Measurements from ENCODE around the gene GFPT2.
A peak's percentile ranks its signal among the peaks of the same experiment; 100 is the strongest.

GFPT2 gene

DNA sequence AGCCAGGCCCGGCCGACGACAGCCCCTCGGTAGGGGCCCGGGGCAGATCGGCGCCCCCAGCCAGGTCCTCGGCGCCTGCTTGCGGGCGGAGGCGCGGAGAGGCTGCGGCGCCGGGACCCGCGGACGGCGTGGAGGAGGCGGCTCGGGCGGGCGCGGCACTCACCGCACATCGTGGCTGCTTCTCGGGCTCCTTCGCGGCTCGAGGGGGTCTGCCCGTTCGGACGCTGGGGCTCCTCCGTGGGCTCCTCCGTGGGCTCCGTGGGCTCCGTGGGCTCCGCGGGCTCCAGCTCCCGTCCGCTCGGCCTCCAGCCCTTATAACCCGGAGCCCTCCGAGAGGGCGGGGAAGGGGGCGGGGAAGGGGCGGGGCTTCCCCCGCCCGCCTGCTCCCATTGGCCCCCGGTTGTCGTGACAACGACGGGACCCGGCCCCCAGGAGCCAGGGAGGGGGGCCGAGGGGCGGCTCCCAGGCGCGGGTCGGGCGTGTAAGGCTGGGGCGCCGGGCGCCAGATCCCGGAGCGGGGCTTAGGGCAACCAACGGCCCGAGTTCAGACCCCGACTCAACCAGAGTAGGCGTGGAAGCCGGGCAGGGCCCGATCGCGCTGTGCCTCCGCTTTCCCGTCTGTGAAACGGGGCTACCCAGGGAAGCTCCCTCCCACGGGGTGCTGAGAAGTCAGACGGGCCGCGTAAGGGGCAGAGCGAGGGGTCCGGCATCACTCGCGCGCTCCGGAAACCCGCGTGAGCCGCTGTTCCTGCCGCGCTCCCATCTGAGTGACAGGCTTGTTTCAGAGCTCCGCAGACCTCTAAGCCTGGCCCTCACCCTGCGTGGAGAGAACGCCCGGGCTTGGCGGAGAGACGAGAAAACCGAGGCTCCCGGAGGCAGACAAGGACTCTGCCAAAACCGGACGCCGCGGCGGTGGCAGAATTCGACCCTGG lies at the start of gene GFPT2:
GFPT2 (minus strand) TSS at position 289 of the 932 bp plus-strand sequence; CDS start at position 170, 119 bp downstream.
- peak; percentile 11 for DNase-seq

DNA sequence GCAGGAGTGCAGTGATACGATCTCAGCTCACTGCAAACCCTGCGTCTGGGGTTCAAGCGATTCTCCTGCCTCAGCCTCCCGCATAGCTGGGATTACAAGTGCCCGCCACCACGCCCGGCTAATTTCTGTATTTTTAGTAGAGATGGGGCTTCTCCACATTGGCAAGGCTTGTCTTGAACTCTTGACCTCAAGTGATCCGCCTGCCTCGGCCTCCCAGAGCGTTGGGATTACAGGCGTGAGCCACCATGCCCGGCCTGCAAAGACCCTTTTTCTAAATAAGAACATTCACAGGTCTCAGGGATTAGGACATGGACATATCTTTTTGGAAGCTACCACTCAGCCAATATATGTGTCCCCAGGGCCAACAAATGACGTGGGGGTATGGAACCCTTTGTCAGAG lies 49.6 kb upstream of the GFPT2 start:
- DNase-seq = no peak

DNA sequence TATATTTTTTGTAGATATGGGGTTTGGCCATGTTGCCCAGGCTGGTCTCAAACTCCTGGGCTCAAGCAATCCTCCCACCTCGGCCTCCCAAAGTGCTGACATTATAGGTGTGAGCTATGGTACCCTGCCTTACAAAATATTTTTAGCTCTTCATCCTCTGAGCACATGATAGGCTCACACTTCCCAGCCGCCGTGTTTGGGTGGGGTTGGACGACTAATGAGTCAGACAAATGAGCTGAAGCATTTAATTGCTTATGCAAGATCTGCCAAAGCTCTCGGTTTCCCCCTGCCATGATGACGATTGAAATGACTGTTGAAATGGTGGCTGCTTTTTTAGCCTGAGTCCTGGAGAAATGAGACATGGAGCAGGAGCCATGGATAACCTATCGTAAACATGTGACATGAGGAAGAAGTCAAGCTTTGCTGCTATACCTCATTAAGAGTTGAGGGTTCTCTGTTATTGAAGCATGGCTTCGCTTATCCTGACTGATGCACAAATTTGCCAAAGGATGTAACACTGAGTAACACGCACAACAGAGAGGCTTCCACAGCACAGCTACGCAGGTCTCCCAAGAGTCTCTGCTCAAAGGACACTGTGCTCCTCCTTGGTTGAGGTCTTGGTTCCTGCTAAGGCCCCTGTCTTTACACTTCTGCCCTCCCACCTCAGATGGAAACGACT lies 48.2 kb upstream of the GFPT2 start:
- no peak for DNase-seq

DNA sequence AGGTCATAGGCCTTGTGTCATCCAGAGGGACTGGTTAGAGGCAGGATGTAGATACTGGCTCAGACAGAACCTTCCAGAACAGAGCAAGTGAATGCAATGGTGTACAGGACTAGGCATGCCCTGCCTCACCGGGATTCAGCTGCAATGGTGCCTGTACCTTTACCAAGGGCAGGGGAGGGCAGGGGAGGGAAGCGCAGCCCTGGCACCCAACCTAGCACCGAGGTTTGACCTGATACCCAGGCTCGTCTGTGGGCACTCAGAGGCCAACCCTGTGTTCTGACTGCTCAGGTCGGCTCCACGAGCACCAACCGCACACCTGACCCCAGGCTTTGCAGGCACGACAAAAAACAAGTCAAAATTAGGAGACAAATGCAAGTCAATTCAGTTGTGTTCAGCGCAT lies 47.3 kb upstream of the GFPT2 start:
- no peak for DNase-seq

DNA sequence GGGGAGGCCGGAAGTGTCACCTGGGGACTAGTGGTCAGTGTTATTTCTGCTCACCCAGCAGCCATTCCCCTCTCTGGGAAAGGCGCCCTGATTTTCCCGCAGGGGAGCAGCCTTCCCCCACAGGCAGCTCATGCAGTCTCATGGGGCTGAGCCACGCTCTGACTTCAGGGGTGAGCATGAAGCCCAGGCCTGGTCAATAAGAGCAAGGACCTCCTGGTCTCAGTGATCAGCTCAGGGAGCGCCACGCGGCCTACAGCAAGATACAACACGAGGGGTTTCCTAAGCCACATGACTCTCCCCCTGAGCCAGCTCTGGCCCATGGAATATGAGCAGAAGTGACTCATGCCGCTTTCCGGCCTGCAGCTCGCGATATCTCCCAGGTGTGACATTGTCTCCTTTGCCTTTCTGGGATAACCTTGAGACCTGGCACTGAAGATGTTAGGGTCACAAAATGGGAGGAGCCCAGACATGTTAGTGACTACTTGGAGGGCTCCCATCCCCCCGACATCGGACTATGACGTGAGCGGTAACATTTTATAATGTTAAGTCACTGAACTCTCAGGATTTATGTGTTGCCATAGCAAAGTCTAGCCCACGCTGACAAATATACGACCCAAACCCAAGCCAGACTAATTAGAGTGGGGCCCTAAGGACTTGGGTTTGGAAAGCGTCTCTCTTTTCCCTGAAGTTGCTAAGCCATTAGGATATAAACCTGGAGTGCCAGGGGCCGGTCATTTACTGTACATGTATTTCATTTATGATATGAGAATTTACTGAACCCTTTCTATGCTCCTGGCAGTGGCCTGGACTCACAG lies 46.5 kb upstream of the GFPT2 start:
- no peak for DNase-seq

DNA sequence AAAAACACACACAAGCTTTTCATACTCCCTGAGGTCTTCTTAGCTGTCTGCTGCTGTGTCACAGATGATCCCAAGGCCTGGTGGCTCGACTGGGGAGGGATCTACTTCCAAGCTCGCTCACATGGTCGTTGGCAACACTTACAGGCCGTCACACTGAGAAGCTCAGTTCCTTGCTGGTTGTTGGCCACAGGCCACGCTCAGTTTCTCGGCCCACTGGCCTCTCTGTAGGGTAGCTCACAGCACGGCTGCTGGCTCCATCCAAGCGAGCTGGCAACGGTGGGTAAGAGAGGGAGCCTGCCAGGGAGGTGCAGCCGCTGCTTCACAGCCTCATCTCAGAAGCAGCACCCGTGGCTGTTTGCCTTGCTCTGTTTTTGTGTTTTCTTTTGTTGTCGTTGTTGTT lies 43.8 kb upstream of the GFPT2 start:
- no peak for DNase-seq

DNA sequence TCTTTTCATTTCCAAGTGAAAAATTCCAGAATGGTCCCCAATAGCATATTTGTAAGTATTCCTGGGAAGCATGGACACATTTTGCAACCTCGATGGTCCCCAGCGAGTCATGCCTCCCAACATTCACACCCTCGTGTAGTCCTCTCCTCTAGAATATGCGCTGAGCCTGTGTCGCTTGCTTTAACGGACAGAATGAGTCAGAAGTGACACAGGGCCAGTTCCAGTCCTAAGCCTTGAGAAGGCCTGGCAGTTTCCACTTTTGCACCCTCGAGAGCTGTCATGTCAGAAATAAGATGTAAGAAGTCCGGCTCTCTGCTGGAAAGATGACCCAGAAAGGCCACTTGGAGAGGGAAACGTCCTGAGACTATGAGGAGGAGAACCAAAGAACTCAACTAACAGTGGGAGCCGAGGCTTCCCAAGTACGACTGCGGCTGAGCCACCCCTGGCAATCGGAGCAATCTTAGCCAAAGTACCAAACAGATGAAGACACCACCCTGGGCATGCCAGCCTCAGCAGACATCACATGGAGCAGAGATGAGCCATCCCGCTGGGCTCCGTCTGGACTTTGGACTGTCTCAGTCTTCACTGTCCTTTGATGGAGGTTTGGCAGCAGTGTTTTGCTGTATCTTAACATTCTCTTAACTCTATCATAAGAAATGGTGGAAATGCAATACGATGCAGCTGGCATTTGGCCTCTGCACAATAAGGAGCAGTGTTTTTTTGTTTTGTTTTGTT lies 42.6 kb upstream of the GFPT2 start:
- no peak for DNase-seq

DNA sequence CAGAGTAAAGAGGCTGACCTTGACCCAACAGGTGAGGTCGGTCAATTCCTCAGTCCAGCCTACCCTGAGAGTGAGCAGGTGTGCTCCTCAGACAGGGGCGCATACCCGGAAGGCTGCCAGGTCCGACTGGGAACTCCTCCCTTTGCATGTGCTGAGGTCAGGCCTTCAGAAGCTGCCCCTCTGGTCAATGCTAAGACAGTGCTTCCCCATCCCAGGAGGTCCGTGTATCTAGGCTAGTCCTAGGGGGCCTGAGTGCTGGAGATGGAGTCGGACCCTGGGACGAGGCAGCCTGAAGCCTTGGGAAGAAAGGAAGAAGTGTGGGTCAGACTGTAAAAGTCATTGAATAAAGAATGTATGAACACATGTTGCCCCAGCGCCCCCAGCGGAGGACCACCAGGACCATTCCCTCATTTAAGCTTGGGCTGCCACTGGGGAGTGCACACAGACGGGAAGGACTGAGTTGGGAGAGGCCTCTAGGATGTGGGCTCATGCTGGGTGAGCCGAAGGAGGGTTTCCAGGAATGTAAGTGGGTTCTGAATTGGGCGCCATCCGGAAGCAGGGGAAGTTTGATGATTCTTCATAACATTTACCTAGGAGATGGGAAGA lies 41.0 kb upstream of the GFPT2 start:
- DNase-seq = no peak

DNA sequence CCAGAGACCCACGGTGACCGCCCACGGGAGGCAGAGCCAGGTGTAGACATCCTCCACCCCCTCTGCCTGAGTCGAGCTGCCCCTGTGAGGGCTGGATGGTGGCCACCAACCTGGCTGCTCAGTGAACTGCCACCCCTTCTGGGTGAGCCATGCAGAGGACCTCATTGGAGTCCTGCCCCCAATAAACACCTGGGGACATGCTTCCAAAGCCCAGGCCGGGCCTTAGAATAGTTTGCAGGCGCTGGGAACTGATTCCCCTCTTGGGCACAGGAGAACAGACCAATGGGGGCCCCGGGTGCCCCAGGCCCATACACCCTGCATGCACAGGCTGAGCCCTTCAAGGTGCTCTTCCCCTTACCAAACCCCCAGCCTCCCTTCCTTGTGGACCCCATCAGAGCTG lies 38.1 kb upstream of the GFPT2 start:
- DNase-seq = no peak

DNA sequence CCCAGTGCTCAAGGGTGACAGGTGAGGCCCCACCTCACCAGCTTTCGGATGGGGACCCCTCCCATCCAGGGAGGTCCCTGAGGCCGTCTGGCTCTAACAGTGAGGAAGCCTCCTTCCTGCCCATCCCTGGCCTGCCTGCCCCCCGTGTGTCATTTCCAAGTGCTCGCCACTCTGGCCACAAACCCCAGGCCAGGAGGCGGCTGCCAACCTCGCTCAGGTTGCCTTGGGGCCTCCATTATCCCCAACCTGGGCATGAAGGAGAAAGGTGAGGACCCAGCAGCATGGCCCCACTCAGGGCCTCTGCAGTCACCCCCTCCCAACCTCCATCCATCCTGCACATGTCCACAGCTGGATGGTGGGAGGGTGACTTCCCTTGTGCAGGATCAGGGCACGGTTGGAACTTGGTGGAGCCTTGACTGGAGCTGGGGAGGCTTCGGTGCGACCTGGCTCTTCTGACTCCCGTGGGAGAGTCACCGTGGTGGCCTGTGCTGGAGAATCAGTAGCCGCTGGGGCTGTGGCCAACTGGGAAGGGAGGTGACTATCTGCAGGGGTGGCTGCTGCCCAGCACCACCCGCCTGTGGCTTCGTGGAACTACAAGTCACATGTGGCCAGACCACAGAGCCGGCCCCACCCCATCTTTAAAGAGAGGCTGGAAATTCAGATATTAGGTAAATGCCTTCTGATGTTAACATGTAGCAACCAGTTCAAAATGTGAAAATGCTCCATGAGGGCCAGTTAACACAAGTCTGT lies 37.5 kb upstream of the GFPT2 start:
- DNase-seq = peak; percentile 46

DNA sequence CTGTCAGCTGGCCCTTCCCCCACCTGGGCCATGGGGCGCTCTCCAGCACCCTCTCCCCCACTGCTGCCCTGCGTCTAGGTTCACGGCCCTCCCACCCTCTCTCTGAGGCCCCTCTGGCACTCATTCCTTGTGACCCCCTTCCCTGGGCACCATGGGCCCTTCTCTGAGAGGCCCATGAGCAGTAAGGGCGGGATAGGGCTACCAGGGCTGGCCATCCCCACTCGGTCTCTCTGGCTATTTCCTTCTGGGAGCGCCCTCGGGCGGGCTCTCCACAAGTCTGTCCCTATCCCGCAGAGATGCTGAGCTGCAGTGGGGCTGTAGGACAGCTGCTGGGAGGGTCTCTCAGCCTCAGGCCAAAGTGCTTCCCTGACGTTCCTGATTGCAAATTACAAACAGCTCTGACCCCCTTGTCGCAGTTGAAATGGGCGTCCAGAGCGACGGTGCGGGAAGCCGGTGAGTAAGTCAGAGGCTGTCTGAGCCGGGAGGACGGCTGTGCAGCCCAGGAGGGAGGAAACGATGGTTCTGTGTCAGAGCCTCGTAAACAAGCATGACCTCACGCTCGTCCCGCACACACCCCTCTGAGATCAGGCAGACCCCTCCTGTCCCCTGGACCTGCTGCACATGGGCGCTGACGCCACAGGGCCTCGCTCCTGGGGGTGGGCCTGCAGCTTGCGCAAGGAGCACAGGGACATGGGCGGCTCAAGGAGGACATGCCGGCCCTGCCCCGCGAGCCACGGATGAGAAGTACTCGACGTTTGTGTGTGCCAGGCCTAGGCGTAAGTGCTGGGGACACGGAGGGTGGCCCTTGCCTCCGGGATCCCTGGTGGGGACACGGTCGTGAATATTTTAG lies 36.3 kb upstream of the GFPT2 start:
- DNase-seq = no peak

DNA sequence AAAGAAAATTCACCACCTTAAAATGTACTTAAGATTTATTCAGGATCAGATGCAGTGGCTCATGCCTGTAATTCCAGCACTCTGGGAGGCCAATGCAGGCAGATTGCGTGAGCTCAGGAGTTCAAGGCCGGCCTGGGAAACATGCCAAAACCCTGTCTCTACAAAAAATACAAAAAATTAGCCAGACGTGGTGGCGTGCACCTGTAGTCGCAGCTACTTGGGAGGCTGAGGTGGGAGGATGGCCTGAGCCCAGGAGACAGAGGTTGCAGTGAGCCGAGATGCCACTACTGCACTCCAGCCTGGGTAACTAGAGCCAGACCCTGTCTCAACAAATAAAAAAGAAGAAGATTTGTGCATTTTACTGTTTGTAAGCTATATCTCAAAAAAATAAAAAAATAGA lies 34.7 kb upstream of the GFPT2 start:
- DNase-seq = no peak

DNA sequence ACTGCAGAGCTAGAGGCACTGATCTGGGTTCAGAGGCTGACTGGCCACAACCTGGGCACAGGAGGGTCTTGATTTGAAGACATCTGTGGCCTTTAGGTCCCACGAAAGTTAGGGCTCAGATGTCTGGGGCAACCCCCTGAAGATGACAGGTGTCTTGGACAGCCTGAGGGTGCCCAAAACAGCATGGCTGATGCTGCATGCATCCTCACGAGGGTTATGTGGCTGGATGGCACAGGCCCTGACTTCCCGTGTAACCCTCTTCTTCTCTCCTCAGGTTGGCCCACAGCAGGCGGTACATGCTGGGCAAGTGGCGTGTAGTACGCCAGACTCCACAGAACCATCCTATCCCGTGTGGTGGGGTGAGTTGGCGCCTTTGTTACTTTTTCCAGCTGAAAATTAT lies 29.8 kb upstream of the GFPT2 start:
- no peak for DNase-seq

DNA sequence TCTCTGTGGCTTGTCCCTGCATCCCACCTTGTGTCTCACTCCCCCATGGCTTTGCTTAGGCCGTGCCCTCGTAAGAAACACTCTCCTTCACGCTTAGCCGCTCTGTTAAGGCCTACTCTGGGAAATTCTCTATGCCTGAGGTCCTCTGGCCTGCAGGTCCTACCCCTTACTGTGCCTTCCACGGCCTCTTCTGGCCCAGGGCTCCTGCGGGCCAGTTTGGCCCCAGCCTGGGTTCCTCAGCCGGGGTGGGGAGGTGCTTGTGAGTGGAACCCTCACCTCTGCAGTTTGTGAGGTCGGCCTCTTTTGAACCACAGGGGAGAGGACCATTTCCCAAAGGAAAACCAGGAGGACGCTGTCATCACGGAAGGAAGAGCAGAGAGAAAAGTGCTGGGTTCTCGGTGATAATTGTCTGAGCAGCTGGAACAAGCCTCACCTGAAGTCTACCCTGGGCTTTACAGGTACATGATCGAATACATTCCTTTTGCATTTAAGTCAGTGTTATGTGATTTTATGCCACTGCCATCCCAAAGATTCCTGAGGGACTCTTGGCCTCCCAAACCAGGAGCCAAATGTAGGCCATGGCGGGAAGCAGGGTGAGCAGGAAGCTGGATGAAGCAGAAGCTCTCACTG lies 28.8 kb upstream of the GFPT2 start:
- DNase-seq = no peak

DNA sequence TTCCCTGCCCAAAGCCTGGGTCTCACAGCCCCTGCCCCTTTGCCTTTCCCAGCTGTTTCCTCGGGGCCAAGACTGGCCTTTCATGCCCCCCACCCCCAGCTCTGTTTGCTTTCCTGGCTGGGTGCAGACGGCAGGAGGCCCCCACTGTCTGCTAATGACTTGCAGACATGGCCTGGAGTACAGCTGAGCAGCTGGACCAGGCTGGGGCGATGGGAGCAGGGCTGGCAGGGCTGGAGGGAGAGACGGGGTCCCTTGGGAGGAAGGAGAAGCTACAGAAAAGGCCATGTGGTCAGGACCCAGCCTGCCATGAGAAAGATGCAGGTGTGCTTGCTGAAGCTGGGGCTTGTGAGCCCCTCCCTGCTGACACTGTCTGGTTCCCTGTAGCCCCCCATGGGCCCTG lies 28.3 kb upstream of the GFPT2 start:
- DNase-seq = no peak

DNA sequence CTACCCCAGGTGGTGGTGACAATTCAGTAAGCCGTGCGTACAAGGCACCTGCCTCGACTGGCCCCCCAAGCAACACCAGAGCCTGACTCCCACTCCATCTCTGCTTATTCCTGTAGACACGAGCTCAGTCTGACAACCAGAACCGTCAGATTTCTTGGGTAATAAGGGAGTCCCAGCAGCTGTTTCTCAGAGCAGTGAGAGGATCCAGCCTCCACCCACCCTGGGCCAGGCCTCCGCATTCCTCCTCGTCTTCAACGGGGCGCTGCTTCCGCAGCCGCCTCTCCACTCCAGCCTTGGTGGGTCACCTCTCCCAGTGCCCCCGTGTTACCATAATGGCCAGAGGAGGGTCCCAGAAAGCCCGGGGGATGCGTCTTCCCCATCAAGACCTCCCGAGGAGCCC lies 27.7 kb upstream of the GFPT2 start:
- no peak for DNase-seq

DNA sequence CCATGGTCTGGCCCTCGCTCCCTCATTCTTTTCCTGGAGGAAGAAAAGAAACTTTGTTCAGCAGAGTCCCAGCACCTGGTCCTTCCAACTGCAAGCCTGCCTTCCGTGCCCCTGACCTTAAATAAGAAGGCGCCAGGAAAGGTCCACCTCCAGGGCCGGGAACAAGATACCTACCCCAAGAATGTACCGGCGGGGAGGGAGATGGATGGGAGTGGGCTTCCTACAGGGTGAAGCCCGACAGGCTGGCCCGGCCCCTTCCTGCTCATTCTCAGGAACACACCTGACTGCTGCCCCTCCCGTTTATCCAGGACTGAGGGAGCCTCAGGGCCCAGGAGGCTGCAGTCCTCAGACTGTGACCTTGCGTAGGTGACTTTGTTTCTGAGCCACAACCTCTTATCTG lies 27.3 kb upstream of the GFPT2 start:
- DNase-seq = no peak

DNA sequence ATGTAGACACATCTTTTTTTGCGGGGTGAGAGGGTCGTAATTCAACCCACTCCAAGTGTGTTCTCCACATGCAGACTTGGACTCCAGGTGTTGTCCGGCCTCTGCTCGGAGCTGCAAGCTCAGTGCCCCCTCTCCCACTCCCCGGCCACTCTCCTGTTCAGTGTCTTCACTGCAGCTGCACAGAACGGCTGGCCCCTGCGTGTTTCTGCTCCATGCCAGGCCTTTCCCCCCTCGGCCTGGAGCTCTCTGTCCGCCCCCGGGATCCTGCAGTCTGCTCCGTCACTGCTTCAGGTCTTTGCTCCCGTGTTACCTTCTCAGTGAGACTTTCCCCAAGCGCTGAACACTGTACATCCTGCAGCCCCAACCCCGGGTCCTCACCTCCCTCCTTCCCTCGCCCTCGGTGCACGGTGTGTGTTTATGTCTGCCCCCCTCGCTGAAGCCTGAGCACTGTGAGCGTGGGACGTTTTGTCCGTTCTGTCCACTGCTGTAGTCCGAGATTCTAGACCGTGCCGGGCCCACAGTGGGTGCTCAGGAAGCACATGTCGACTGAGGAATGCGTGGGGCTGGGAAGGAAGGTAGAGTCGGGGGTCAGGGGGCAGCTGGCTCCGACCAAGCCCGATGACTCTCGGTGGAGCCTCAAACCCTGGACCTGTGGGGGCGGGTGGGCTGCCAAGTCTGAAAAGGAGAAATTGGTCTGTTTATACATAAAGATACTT lies 26.4 kb upstream of the GFPT2 start:
- DNase-seq = no peak
